Uterus (tissue), 4 donors: ENCODE measurements around the gene DUSP22. TPM values are rescaled to one million over a fixed set of nuclear protein-coding genes. Genes with fewer than 3 reads are reported as not detected.

Experiments used
- DNase-seq, 2 donors: peaks; one replicate each; pipeline ENCODE4 v3.0.0-alpha.2; 2019 to 2020
- H3K27ac ChIP-seq, 2 donors: fragments of 200-600 bp; sonication (generic); 1 replicate in 1 of 2; 2 replicates in 1 of 2; pipeline ENCODE4 v1.5.1; 2016 to 2018
- H3K27me3 ChIP-seq, 2 donors: fragments of 200-600 bp; sonication (generic); one replicate each; pipeline ENCODE4 v1.5.1; 2018 to 2019; ENCODE audit warnings: control low read depth in 1 of 2
- H3K36me3 ChIP-seq, 2 donors: fragments of 200-600 bp; sonication (generic); one replicate each; pipeline ENCODE4 v1.5.1; 2019; ENCODE audit warnings: control low read depth in 1 of 2
- H3K4me1 ChIP-seq, 2 donors: fragments of 200-600 bp; sonication (generic); one replicate each; pipeline ENCODE4 v1.5.1; 2018 to 2019; ENCODE audit warnings: control low read depth in 1 of 2
- H3K4me3 ChIP-seq, 2 donors: fragments of 200-600 bp; sonication (generic); 1 replicate in 1 of 2; 2 replicates in 1 of 2; pipeline ENCODE4 v1.5.1; 2018 to 2019; ENCODE audit warnings: mild to moderate bottlenecking in 1 of 2
- H3K9me3 ChIP-seq, 2 donors: fragments of 200-600 bp; sonication (generic); one replicate each; pipeline ENCODE4 v1.5.1; 2019; ENCODE audit warnings: control low read depth in 1 of 2
- POLR2A ChIP-seq, 2 donors: fragments of 450-650 bp; IDR thresholded peaks; one replicate each; pipeline ENCODE4 v1.6.1; 2016; ENCODE audit warnings: antibody characterized with exemption in 2 of 2, mild to moderate bottlenecking in 1 of 2, moderate library complexity in 1 of 2
- intact Hi-C: fragments of 100-400 bp; cut with DNase I; formaldehyde crosslinking; loops from one replicate; pipeline ENCODE4 v1.15.1; 2023; ENCODE audit warnings: low total_unique reads
- total RNA-seq, 4 donors: library from RNA; depleted of rRNA in 3 of 4; stranded (reverse); fragments of >200 nt in 3 of 4; gene quantifications; one replicate each; pipeline versions ENCODE4 v1.1.0 to v1.2.4, GENCODE V29; 2014 to 2023
- TF ChIP-seq, protein P1 (sequence below), 4 experiments: fragments of 200-600 bp in 2 of 4; fragments of 450-650 bp in 2 of 4; sonication (generic) in 2 of 4; IDR thresholded peaks; one replicate each; pipeline ENCODE4 v1.5.1; 2016 to 2019; ENCODE audit warnings: antibody characterized with exemption in 4 of 4, mild to moderate bottlenecking in 2 of 4, moderate library complexity in 1 of 4
- donor health status: DM: yes; HTN: yes; CAD: no.

Gene DUSP22
- total RNA-seq, 4 donors from 2014 or later, result 22.8 to 78.5 (median 46.0) TPM

- Histone ChIP-seq H3K27ac (no peak overlapping the region), H3K4me3 (no peak overlapping the region), H3K9me3 (no peaks in the 10 kb centered on the region), H3K4me1 (no peaks in the 10 kb centered on the region), H3K36me3 (no peaks in the 10 kb centered on the region), H3K27me3 (no peaks in the 10 kb centered on the region)
- intact Hi-C loops, result no loop called here
- TF ChIP-seq, protein P1, sequence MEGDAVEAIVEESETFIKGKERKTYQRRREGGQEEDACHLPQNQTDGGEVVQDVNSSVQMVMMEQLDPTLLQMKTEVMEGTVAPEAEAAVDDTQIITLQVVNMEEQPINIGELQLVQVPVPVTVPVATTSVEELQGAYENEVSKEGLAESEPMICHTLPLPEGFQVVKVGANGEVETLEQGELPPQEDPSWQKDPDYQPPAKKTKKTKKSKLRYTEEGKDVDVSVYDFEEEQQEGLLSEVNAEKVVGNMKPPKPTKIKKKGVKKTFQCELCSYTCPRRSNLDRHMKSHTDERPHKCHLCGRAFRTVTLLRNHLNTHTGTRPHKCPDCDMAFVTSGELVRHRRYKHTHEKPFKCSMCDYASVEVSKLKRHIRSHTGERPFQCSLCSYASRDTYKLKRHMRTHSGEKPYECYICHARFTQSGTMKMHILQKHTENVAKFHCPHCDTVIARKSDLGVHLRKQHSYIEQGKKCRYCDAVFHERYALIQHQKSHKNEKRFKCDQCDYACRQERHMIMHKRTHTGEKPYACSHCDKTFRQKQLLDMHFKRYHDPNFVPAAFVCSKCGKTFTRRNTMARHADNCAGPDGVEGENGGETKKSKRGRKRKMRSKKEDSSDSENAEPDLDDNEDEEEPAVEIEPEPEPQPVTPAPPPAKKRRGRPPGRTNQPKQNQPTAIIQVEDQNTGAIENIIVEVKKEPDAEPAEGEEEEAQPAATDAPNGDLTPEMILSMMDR (IDR thresholded peaks at IDR 0.05), result no peak
- no peak for TF ChIP-seq POLR2A (IDR thresholded peaks at IDR 0.05)
- DNase-seq, result no peak
These were observed 8.4 kb downstream of the DUSP22 start for GRCh38 chr6:300494-301198.

DNA sequence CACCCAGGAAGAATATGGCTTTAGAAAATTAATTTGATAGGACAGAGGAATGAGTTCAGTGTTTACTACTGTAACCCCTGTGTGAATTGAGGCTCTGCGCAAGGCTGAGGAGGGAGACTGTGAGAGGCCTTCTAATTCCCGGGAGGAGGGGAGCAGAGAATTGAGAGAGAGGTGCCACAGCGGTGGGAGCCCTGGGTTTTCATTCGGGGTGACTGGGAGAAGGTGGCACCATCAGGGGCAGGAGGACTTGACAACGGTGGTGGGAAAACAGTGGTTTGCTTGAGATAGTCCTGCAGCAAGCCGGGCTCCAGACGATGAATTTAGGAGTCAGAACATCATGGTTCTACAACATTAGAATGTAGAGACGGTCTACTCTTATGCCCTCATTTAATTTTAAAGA lies 9.2 kb downstream of the DUSP22 start:
- H3K4me1 ChIP-seq, result no peaks in the 10 kb centered on the region
- H3K4me3 ChIP-seq, result no peak overlapping the region
- no peak for DNase-seq
- no peaks in the 10 kb centered on the region for H3K27me3 ChIP-seq
- intact Hi-C loops, result no loop called here
- no peaks in the 10 kb centered on the region for H3K9me3 ChIP-seq
- no peak for TF ChIP-seq POLR2A (IDR thresholded peaks at IDR 0.05)
- TF ChIP-seq, protein P1 (IDR thresholded peaks at IDR 0.05), result no peak
- H3K36me3 ChIP-seq, result no peaks in the 10 kb centered on the region
- H3K27ac ChIP-seq, result no peak overlapping the region

DNA sequence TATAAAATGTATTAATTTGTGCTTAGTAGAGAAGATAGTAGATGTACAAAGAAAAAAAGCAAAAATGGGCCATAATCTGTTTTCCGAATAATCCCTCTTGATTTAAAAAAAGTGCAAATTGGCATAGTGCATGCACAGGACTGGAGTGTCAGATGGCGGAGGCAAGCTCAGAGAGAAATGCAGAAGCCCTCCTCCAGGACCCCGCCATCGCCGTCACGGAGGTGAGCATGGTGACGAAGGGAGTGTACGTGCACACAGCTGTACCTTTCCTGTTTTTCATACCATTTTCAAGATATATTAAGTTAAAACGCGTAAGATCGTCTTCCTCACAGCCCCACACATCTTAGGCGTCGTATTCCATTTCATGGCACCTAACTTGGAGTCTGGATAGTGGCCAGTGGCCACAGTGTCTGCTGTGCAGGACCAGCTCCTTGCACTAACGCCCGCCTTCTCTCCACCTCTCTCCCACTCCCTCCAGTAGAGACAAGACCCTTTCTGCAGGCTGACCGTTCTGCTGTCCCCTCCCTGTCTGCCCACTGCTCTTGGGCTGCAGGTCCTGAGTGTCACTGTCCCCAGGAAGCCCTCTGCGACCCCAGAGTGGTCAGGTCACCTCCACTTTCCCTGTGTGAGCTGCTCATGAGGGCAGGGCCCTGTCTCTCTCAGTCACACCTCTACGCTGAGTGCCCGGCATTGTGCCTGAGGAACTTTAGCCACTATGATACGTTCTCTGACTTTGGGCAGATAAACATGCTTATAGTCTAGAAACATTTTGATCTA lies 9.8 kb downstream of the DUSP22 start:
- TF ChIP-seq POLR2A (IDR thresholded peaks at IDR 0.05), result no peak
- TF ChIP-seq, protein P1 (IDR thresholded peaks at IDR 0.05), result no peak
- intact Hi-C loops, result no loop called here
- Histone ChIP-seq H3K4me3 (no peak overlapping the region), H3K27ac (no peak overlapping the region), H3K27me3 (no peaks in the 10 kb centered on the region), H3K4me1 (no peaks in the 10 kb centered on the region), H3K36me3 (no peaks in the 10 kb centered on the region), H3K9me3 (no peaks in the 10 kb centered on the region)
- no peak for DNase-seq

DNA sequence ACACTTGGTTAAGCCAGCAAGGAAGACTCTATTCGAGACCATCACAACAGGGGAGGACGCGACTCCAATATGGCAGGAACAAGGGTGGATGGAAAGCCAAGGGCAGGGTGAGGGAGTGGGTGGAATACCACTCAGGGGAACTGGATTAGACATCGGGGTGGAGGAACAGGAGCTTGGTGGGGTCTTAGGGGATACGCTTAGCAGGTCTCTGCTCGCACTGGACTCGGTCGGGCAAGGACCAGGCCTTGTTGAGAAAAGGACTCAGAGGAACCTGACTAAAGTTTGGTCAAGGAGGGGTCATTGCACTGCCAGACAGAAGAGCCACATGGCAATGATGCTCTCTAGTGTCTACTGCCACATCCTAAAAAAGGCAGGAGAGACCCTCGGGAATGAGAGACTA lies 10.5 kb downstream of the DUSP22 start:
- Histone ChIP-seq H3K27ac (no peak overlapping the region), H3K27me3 (no peaks in the 10 kb centered on the region), H3K4me3 (no peak overlapping the region), H3K36me3 (no peaks in the 10 kb centered on the region), H3K4me1 (no peaks in the 10 kb centered on the region), H3K9me3 (no peaks in the 10 kb centered on the region)
- intact Hi-C loops, result no loop called here
- TF ChIP-seq, protein P1 (IDR thresholded peaks at IDR 0.05), result no peak
- TF ChIP-seq POLR2A (IDR thresholded peaks at IDR 0.05), result no peak
- no peak for DNase-seq

DNA sequence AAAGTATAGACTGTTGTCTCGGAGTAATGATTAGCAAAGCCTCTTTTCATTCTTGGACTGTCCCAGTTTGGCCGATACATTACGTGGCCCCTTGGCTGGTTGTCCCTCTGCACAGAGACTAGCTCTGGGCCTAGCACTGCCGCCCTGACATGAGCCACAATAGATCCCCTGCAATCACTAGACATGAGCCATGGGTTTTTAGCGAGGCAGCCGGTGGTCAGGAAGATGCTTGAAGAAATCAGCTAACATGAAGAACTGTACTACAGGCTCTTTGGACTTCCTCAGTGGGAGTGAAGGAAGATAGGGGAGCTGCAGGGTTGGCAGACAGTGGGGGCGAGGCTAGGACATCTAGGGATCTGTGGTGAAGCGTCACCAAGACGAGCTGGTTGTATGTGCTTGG lies 11.0 kb downstream of the DUSP22 start:
- no peak for TF ChIP-seq POLR2A (IDR thresholded peaks at IDR 0.05)
- TF ChIP-seq, protein P1 (IDR thresholded peaks at IDR 0.05), result no peak
- no peaks in the 10 kb centered on the region for H3K27me3 ChIP-seq
- intact Hi-C loops, result no loop called here
- H3K4me1 ChIP-seq, result no peaks in the 10 kb centered on the region
- no peaks in the 10 kb centered on the region for H3K36me3 ChIP-seq
- DNase-seq, result no peak
- H3K27ac ChIP-seq, result no peak overlapping the region
- no peaks in the 10 kb centered on the region for H3K9me3 ChIP-seq
- H3K4me3 ChIP-seq, result no peak overlapping the region
